ENCODE data around the gene TRMT44. TPM values are rescaled to one million over a fixed set of nuclear protein-coding genes. Genes with fewer than 3 reads are reported as not detected.
A peak's percentile ranks its signal among the peaks of the same experiment; 100 is the strongest.

Gene TRMT44
- total and polyA plus RNA-seq, 2 of the 4 experiments (the other 2 are of a cell fraction), result 7.3 to 8.1 TPM

GRCh38 chr4:8524595-8525382, 84.2 kb downstream of the TRMT44 start (continued):
- no peak for TF ChIP-seq RCOR1 (IDR thresholded peaks at IDR 0.05; ENCODE audit: insufficient replicate concordance, low read length)
- TF ChIP-seq NFE2L2 (IDR thresholded peaks at IDR 0.05; ENCODE audit: low read depth, low read length), result no peak

- Histone ChIP-seq H3K4me1 (ENCODE audit: control insufficient read depth, insufficient read depth, low read length) (peaks cover 17% of the 10 kb centered on the region; the same call in 1 of the 2 replicates), H4K5ac (ENCODE audit: low read depth, low read length) (peak overlapping the region; percentile 72; the same call in 1 of the 2 replicates), H4K20me1 (ENCODE audit: insufficient read depth, low read length) (no peaks in the 10 kb centered on the region), H3K79me1 (ENCODE audit: low read depth in 1 of 2, low read length in 2 of 2) (no peaks in the 10 kb centered on the region), H3K9me3 (ENCODE audit: control insufficient read depth, insufficient read depth, low read length) (peaks cover 5% of the 10 kb centered on the region), H3K9me1 (ENCODE audit: insufficient read depth, low read length) (peaks cover 11% of the 10 kb centered on the region; the same call in 1 of the 2 replicates), H3K4me2 (ENCODE audit: low read depth, low read length) (no peak overlapping the region), H3K4me3 (ENCODE audit: insufficient read depth, low read depth, low read length) (no peak overlapping the region), H3K4ac (ENCODE audit: low read depth, low read length) (peak overlapping the region; percentile 86), H3K27me3 (ENCODE audit: control insufficient read depth, insufficient read depth, low read length) (0 out of 2 replicates have a peak, but pooled peaks cover 2% of the 10 kb centered on the region), H3K36me3 (ENCODE audit: control insufficient read depth, insufficient read depth, low read length) (no peaks in the 10 kb centered on the region), H2BK15ac (ENCODE audit: low read depth, low read length) (0 out of 3 replicates have a peak overlapping the region, but pooled peaks have one; percentile 19), H4K8ac (ENCODE audit: low read depth in 2 of 2, low read length in 2 of 2) (peak overlapping the region; percentile 6 to 78; a peak in 3 of 4 replicates), H2BK120ac (ENCODE audit: low read depth, low read length) (peak overlapping the region; percentile 90), H4K91ac (ENCODE audit: insufficient read depth, low read depth, low read length) (peak overlapping the region; percentile 96), H2BK5ac (ENCODE audit: low read depth, low read length, poor library complexity, severe bottlenecking) (peak overlapping the region; percentile 4), H2BK20ac (ENCODE audit: low read depth, low read length) (peak overlapping the region; percentile 90), H3K56ac (ENCODE audit: extremely low read depth, insufficient read depth, low read length) (no peak overlapping the region), H2AK9ac (replicated peaks; ENCODE audit: low read depth, low read length, poor library complexity) (no peak overlapping the region), H2AK5ac (ENCODE audit: low read depth, low read length) (no peak overlapping the region), H3K9ac (ENCODE audit: low read depth, low read length) (peak overlapping the region; percentile 28; the same call in 1 of the 2 replicates), H3K23ac (ENCODE audit: low read depth, low read length) (0 out of 2 replicates have a peak overlapping the region, but pooled peaks have one; percentile 8), H2AFZ (replicated peaks; ENCODE audit: low read length, poor library complexity) (peak overlapping the region; percentile 61), H3K18ac (ENCODE audit: low read depth, low read length) (peak overlapping the region; percentile 95), H3K27ac (ENCODE audit: insufficient read depth, low read length) (peak overlapping the region; percentile 85; the same call in 1 of the 2 replicates), H3K14ac (replicated peaks; ENCODE audit: low read depth, low read length) (no peak overlapping the region)
- ChIA-PET POLR2A (ENCODE audit: unreplicated experiment) (no interaction called here), CTCF (interaction anchor here (1.3 to 1.4 kb wide), 2 partner anchors 8 to 10 kb away, joined by 4 to 5 read pairs; no protein-coding TSS in a partner anchor)
- DNase-seq (peak; percentile 28), ATAC-seq (ENCODE audit: low read depth) (peak; percentile 75)
- 50% methylated on average over 2 of the region's 16 CpGs; no CpG with 5 or more reads in 1 of the 2 experiments for WGBS, 2 experiments (ENCODE audit: extremely low coverage in 2 of 2, insufficient read length in 1 of 2)
- BruUV-seq (replicated peaks), result no TSS peak
- dilution Hi-C loops (cut with HindIII; ENCODE audit: low sequenced_read_pairs, unreplicated experiment) (no loop called here), in situ Hi-C loops (cut with MboI; ENCODE audit: low sequenced_read_pairs) (no loop called here), intact Hi-C loops (cut with micrococcal nuclease) (no loop called here)
- TF ChIP-seq RAD21 (IDR thresholded peaks at IDR 0.05; ENCODE audit: low read length), result no peak
- TF ChIP-seq CEBPB (IDR thresholded peaks at IDR 0.05; ENCODE audit: low read depth, low read length), result peak; percentile 84
- no peak for TF ChIP-seq MAFK (IDR thresholded peaks at IDR 0.05; ENCODE audit: low read depth, low read length)
- TF ChIP-seq SMC3 (IDR thresholded peaks at IDR 0.05; ENCODE audit: low read depth, low read length), result no peak
Measured at GRCh38 chr4:8525383-8526120, 85.0 kb downstream of the TRMT44 start.
